ENCODE data around the gene DACH1.

DACH1 gene

DNA sequence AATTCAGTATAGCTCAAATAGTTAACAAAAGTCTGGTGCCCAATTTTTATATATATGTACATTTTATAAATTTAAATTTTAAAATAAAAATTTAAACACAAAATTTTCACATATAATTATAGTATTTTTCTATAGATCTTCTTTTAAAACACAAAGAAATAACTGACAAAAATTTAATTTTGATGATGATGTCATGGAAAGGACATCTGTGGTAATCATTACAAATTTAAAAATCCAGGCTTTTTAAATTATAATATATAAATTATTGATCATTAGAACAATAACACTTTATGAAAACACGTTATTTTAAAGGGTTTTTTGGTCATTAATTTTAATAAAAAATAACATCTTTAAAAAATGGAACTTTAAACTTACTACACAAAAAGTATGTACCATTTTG is 381.1 kb downstream of the DACH1 start:
- H3K79me2 ChIP-seq (ENCODE audit: control insufficient read depth, insufficient read depth, low read length), result no peaks in the 10 kb centered on the region
- H3K36me3 ChIP-seq (ENCODE audit: control insufficient read depth, insufficient read depth, low read length), result no peaks in the 10 kb centered on the region
- H2BK120ac ChIP-seq (ENCODE audit: low read depth, low read length), result no peak overlapping the region
- no peak overlapping the region for H3K9ac ChIP-seq (ENCODE audit: low read length)
- H3K18ac ChIP-seq (ENCODE audit: low read length), result no peak overlapping the region
- H3K4me2 ChIP-seq (ENCODE audit: low read length), result no peak overlapping the region
- no peak overlapping the region for H3K4ac ChIP-seq (ENCODE audit: low read depth, low read length)
- H4K8ac ChIP-seq (ENCODE audit: low read depth, low read length), result no peak overlapping the region
- no peak overlapping the region for H2BK5ac ChIP-seq (ENCODE audit: low read length)
- H3K56ac ChIP-seq (ENCODE audit: low read length), result no peak overlapping the region
- no peak overlapping the region for H4K5ac ChIP-seq (ENCODE audit: low read length)
- H3K23ac ChIP-seq (ENCODE audit: low read length), result no peak overlapping the region
- no peak overlapping the region for H3K4me3 ChIP-seq (ENCODE audit: low read length)
- no CpG with 5 or more reads among the region's 1 CpG for WGBS (ENCODE audit: extremely low coverage, insufficient coverage, low lambda C conversion rate)
- no peak overlapping the region for H2BK15ac ChIP-seq (replicated peaks; ENCODE audit: low read depth)
- no peaks in the 10 kb centered on the region for H3K79me1 ChIP-seq (ENCODE audit: low read length)
- no peak overlapping the region for H3K27ac ChIP-seq (ENCODE audit: low read depth, low read length)
- no peaks in the 10 kb centered on the region for H3K4me1 ChIP-seq (ENCODE audit: control insufficient read depth, low read depth, low read length)
- no peak for DNase-seq
- H3K27me3 ChIP-seq (ENCODE audit: insufficient read depth, low read length, poor library complexity), result no peaks in the 10 kb centered on the region
- no peak overlapping the region for H2AK5ac ChIP-seq (ENCODE audit: low read length)

DNA sequence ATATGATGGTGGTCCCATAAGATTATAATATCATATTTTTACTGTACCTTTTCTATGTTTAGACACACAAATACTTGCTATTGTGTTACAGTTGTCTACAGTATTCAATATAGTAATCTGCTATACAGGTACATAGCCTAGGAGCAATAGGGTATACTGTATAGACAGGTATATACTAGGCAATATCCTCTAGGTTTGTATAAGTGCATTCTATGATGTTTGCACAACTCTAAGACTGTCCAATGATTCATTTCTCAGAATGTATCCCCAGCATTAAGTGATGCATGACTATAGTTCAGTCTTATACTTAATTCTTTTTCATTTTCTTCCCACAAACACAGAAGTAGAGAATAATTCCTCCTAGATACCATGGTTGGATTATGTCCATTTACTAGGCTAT is 383.3 kb downstream of the DACH1 start:
- no peak overlapping the region for H4K8ac ChIP-seq (ENCODE audit: low read depth, low read length)
- no peak overlapping the region for H3K4ac ChIP-seq (ENCODE audit: low read depth, low read length)
- no peak overlapping the region for H3K27ac ChIP-seq (ENCODE audit: low read depth, low read length)
- no peak overlapping the region for H3K56ac ChIP-seq (ENCODE audit: low read length)
- H2BK5ac ChIP-seq (ENCODE audit: low read length), result no peak overlapping the region
- no peak overlapping the region for H3K4me3 ChIP-seq (ENCODE audit: low read length)
- no peak overlapping the region for H3K4me2 ChIP-seq (ENCODE audit: low read length)
- no peak overlapping the region for H2BK15ac ChIP-seq (replicated peaks; ENCODE audit: low read depth)
- no peak overlapping the region for H3K23ac ChIP-seq (ENCODE audit: low read length)
- H3K4me1 ChIP-seq (ENCODE audit: control insufficient read depth, low read depth, low read length), result no peaks in the 10 kb centered on the region
- no peak overlapping the region for H2BK120ac ChIP-seq (ENCODE audit: low read depth, low read length)
- no peak overlapping the region for H4K5ac ChIP-seq (ENCODE audit: low read length)
- DNase-seq, result no peak
- H2AK5ac ChIP-seq (ENCODE audit: low read length), result no peak overlapping the region
- H3K18ac ChIP-seq (ENCODE audit: low read length), result no peak overlapping the region
- H3K36me3 ChIP-seq (ENCODE audit: control insufficient read depth, insufficient read depth, low read length), result no peaks in the 10 kb centered on the region
- H3K79me1 ChIP-seq (ENCODE audit: low read length), result no peaks in the 10 kb centered on the region
- H3K79me2 ChIP-seq (ENCODE audit: control insufficient read depth, insufficient read depth, low read length), result no peaks in the 10 kb centered on the region
- no peaks in the 10 kb centered on the region for H3K27me3 ChIP-seq (ENCODE audit: insufficient read depth, low read length, poor library complexity)
- H3K9ac ChIP-seq (ENCODE audit: low read length), result no peak overlapping the region

DNA sequence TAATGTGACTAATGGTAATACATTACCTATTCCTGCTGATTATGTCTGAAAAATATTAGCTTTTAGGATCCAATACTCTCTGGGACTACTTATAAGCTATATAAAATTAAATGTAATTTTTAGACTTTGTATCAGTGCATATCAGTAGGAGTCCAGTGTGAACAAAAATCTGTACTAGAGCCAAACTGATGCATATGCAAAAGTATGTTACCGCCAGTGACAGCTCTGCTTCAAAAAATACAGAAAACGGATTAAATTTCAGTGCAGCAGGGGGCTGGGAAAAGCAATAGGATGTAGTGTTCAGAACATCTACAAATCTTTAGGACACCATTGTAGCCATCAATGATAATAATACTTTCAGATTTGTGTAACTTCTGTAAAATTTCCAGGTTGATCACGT is 385.5 kb downstream of the DACH1 start:
- Histone ChIP-seq H3K36me3 (ENCODE audit: control insufficient read depth, insufficient read depth, low read length) (no peaks in the 10 kb centered on the region), H3K27ac (ENCODE audit: low read depth, low read length) (no peak overlapping the region), H3K79me1 (ENCODE audit: low read length) (no peaks in the 10 kb centered on the region), H3K4ac (ENCODE audit: low read depth, low read length) (no peak overlapping the region), H3K18ac (ENCODE audit: low read length) (no peak overlapping the region), H3K4me3 (ENCODE audit: low read length) (no peak overlapping the region), H3K4me2 (ENCODE audit: low read length) (no peak overlapping the region), H3K79me2 (ENCODE audit: control insufficient read depth, insufficient read depth, low read length) (no peaks in the 10 kb centered on the region), H2BK5ac (ENCODE audit: low read length) (no peak overlapping the region), H3K27me3 (ENCODE audit: insufficient read depth, low read length, poor library complexity) (no peaks in the 10 kb centered on the region), H3K9ac (ENCODE audit: low read length) (no peak overlapping the region), H3K4me1 (ENCODE audit: control insufficient read depth, low read depth, low read length) (no peaks in the 10 kb centered on the region), H2BK15ac (replicated peaks; ENCODE audit: low read depth) (no peak overlapping the region), H4K8ac (ENCODE audit: low read depth, low read length) (no peak overlapping the region), H2BK120ac (ENCODE audit: low read depth, low read length) (no peak overlapping the region), H2AK5ac (ENCODE audit: low read length) (no peak overlapping the region), H3K56ac (ENCODE audit: low read length) (no peak overlapping the region), H4K5ac (ENCODE audit: low read length) (no peak overlapping the region), H3K23ac (ENCODE audit: low read length) (no peak overlapping the region)
- WGBS (ENCODE audit: extremely low coverage, insufficient coverage, low lambda C conversion rate), result no CpG with 5 or more reads among the region's 3 CpGs
- DNase-seq, result no peak

GRCh38 chr13:71481046-71481445 is 386.0 kb downstream of the DACH1 start:
- no peak overlapping the region for H3K18ac ChIP-seq (ENCODE audit: low read length)
- WGBS (ENCODE audit: extremely low coverage, insufficient coverage, low lambda C conversion rate), result 100% methylated on average over 1 of the region's 1 CpG

DNA sequence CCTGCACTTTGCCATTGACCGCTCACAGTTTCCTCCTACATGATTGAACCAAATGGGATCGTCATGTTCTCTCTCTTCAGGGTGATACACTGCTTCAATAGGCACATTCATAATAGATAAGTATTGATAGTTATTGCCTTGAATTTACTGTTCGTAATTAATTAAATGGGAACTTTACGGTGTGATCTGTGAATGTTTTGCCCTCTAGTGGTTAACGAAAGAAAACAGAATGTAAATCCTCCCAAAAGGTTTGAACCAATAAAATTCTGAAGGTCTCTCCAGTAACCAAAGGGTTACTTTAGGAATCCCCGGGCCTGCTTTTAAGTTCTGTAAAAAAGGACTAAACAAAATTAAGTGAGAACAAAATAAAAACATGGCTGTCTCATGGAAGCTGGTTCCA is 389.3 kb downstream of the DACH1 start:
- Histone ChIP-seq H3K79me2 (ENCODE audit: control insufficient read depth, insufficient read depth, low read length) (no peaks in the 10 kb centered on the region), H3K4me2 (ENCODE audit: low read length) (no peak overlapping the region), H3K9ac (ENCODE audit: low read length) (no peak overlapping the region), H3K27ac (ENCODE audit: low read depth, low read length) (no peak overlapping the region), H3K4me3 (ENCODE audit: low read length) (no peak overlapping the region), H4K8ac (ENCODE audit: low read depth, low read length) (no peak overlapping the region), H3K27me3 (ENCODE audit: insufficient read depth, low read length, poor library complexity) (no peaks in the 10 kb centered on the region), H2BK120ac (ENCODE audit: low read depth, low read length) (no peak overlapping the region), H2BK5ac (ENCODE audit: low read length) (no peak overlapping the region), H2BK15ac (replicated peaks; ENCODE audit: low read depth) (no peak overlapping the region), H3K36me3 (ENCODE audit: control insufficient read depth, insufficient read depth, low read length) (no peaks in the 10 kb centered on the region), H3K4me1 (ENCODE audit: control insufficient read depth, low read depth, low read length) (no peaks in the 10 kb centered on the region), H3K18ac (ENCODE audit: low read length) (no peak overlapping the region), H3K56ac (ENCODE audit: low read length) (no peak overlapping the region), H4K5ac (ENCODE audit: low read length) (no peak overlapping the region), H3K79me1 (ENCODE audit: low read length) (no peaks in the 10 kb centered on the region), H3K4ac (ENCODE audit: low read depth, low read length) (no peak overlapping the region), H3K23ac (ENCODE audit: low read length) (no peak overlapping the region), H2AK5ac (ENCODE audit: low read length) (no peak overlapping the region)
- DNase-seq, result peak; percentile 26
- no CpG with 5 or more reads among the region's 6 CpGs for WGBS (ENCODE audit: extremely low coverage, insufficient coverage, low lambda C conversion rate)

More at GRCh38 chr13:71481046-71481445, 386.0 kb downstream of the DACH1 start:
- no peak overlapping the region for H4K5ac ChIP-seq (ENCODE audit: low read length)
- H3K27me3 ChIP-seq (ENCODE audit: insufficient read depth, low read length, poor library complexity), result no peaks in the 10 kb centered on the region
- no peak overlapping the region for H3K27ac ChIP-seq (ENCODE audit: low read depth, low read length)
- no peak overlapping the region for H3K4ac ChIP-seq (ENCODE audit: low read depth, low read length)
- H2BK5ac ChIP-seq (ENCODE audit: low read length), result no peak overlapping the region
- no peak overlapping the region for H4K8ac ChIP-seq (ENCODE audit: low read depth, low read length)
- no peak overlapping the region for H2AK5ac ChIP-seq (ENCODE audit: low read length)
- no peaks in the 10 kb centered on the region for H3K4me1 ChIP-seq (ENCODE audit: control insufficient read depth, low read depth, low read length)
- H3K4me2 ChIP-seq (ENCODE audit: low read length), result no peak overlapping the region
- H3K23ac ChIP-seq (ENCODE audit: low read length), result no peak overlapping the region
- H3K79me1 ChIP-seq (ENCODE audit: low read length), result no peaks in the 10 kb centered on the region
- H3K9ac ChIP-seq (ENCODE audit: low read length), result no peak overlapping the region
- H3K56ac ChIP-seq (ENCODE audit: low read length), result no peak overlapping the region
- no peak overlapping the region for H2BK120ac ChIP-seq (ENCODE audit: low read depth, low read length)
- H3K36me3 ChIP-seq (ENCODE audit: control insufficient read depth, insufficient read depth, low read length), result no peaks in the 10 kb centered on the region
- no peak overlapping the region for H2BK15ac ChIP-seq (replicated peaks; ENCODE audit: low read depth)
- no peak for DNase-seq
- H3K79me2 ChIP-seq (ENCODE audit: control insufficient read depth, insufficient read depth, low read length), result no peaks in the 10 kb centered on the region
- no peak overlapping the region for H3K4me3 ChIP-seq (ENCODE audit: low read length)

- Histone ChIP-seq H3K4me3 (ENCODE audit: low read length) (no peak overlapping the region), H4K5ac (ENCODE audit: low read length) (no peak overlapping the region), H4K8ac (ENCODE audit: low read depth, low read length) (no peak overlapping the region), H3K27ac (ENCODE audit: low read depth, low read length) (no peak overlapping the region), H3K4me1 (ENCODE audit: control insufficient read depth, low read depth, low read length) (no peaks in the 10 kb centered on the region), H3K18ac (ENCODE audit: low read length) (no peak overlapping the region), H3K56ac (ENCODE audit: low read length) (no peak overlapping the region), H3K79me2 (ENCODE audit: control insufficient read depth, insufficient read depth, low read length) (no peaks in the 10 kb centered on the region), H2BK120ac (ENCODE audit: low read depth, low read length) (no peak overlapping the region), H2BK5ac (ENCODE audit: low read length) (no peak overlapping the region), H3K36me3 (ENCODE audit: control insufficient read depth, insufficient read depth, low read length) (no peaks in the 10 kb centered on the region), H2BK15ac (replicated peaks; ENCODE audit: low read depth) (no peak overlapping the region), H3K23ac (ENCODE audit: low read length) (no peak overlapping the region), H2AK5ac (ENCODE audit: low read length) (no peak overlapping the region), H3K4me2 (ENCODE audit: low read length) (no peak overlapping the region), H3K79me1 (ENCODE audit: low read length) (no peaks in the 10 kb centered on the region), H3K9ac (ENCODE audit: low read length) (no peak overlapping the region), H3K27me3 (ENCODE audit: insufficient read depth, low read length, poor library complexity) (no peaks in the 10 kb centered on the region), H3K4ac (ENCODE audit: low read depth, low read length) (no peak overlapping the region)
- no peak for DNase-seq
- no CpG with 5 or more reads among the region's 3 CpGs for WGBS (ENCODE audit: extremely low coverage, insufficient coverage, low lambda C conversion rate)
Measured at GRCh38 chr13:71474936-71475335, 392.1 kb downstream of the DACH1 start.
